Mesodermal cell (in vitro differentiated cells): ENCODE results near the gene VEGFA.

Source experiments
- H3K27ac ChIP-seq: 2 replicates; pipeline ENCODE4 v1.7.0; 2013; ENCODE audit warnings: mild to moderate bottlenecking, low read depth, low read length, moderate library complexity; ENCODE audit not compliant: severe bottlenecking
- H3K36me3 ChIP-seq: 2 replicates; pipeline ENCODE4 v1.7.1; 2013; ENCODE audit warnings: mild to moderate bottlenecking, low read length, moderate library complexity; ENCODE audit not compliant: control insufficient read depth, insufficient read depth
- H3K4me1 ChIP-seq: one replicate; pipeline ENCODE4 v1.7.1; 2013; ENCODE audit warnings: mild to moderate bottlenecking, low read length; ENCODE audit not compliant: insufficient read depth, control insufficient read depth, poor library complexity, severe bottlenecking
- H3K4me3 ChIP-seq: 2 replicates; pipeline ENCODE4 v1.7.0; 2013; ENCODE audit warnings: low read length, control low read depth, mild to moderate bottlenecking; ENCODE audit not compliant: insufficient read depth, poor library complexity, severe bottlenecking; ENCODE audit errors: extremely low read depth
- H3K9me3 ChIP-seq: 2 replicates; pipeline ENCODE4 v1.7.1; 2013; ENCODE audit warnings: mild to moderate bottlenecking, low read length, moderate library complexity; ENCODE audit not compliant: control insufficient read depth
- WGBS, 2 experiments: methylation state at CpG; one replicate each; pipeline ENCODE4 v1.1.5; 2013; ENCODE audit warnings: missing lambda C conversion rate in 2 of 2; ENCODE audit not compliant: insufficient coverage in 2 of 2; 5-methylcytosine and 5-hydroxymethylcytosine counted together

The VEGFA gene

DNA sequence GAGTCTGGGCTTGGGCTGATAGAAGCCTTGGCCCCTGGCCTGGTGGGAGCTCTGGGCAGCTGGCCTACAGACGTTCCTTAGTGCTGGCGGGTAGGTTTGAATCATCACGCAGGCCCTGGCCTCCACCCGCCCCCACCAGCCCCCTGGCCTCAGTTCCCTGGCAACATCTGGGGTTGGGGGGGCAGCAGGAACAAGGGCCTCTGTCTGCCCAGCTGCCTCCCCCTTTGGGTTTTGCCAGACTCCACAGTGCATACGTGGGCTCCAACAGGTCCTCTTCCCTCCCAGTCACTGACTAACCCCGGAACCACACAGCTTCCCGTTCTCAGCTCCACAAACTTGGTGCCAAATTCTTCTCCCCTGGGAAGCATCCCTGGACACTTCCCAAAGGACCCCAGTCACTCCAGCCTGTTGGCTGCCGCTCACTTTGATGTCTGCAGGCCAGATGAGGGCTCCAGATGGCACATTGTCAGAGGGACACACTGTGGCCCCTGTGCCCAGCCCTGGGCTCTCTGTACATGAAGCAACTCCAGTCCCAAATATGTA, 957 bp upstream of the VEGFA start:
- WGBS, 2 experiments, result 79 to 100% methylated on average over 1 to 6 of the region's 8 CpGs
- Histone ChIP-seq H3K36me3 (no peaks in the 10 kb centered on the region), H3K27ac (no peak overlapping the region), H3K4me3 (no peak overlapping the region), H3K4me1 (peaks cover 14% of the 10 kb centered on the region), H3K9me3 (no peaks in the 10 kb centered on the region)

DNA sequence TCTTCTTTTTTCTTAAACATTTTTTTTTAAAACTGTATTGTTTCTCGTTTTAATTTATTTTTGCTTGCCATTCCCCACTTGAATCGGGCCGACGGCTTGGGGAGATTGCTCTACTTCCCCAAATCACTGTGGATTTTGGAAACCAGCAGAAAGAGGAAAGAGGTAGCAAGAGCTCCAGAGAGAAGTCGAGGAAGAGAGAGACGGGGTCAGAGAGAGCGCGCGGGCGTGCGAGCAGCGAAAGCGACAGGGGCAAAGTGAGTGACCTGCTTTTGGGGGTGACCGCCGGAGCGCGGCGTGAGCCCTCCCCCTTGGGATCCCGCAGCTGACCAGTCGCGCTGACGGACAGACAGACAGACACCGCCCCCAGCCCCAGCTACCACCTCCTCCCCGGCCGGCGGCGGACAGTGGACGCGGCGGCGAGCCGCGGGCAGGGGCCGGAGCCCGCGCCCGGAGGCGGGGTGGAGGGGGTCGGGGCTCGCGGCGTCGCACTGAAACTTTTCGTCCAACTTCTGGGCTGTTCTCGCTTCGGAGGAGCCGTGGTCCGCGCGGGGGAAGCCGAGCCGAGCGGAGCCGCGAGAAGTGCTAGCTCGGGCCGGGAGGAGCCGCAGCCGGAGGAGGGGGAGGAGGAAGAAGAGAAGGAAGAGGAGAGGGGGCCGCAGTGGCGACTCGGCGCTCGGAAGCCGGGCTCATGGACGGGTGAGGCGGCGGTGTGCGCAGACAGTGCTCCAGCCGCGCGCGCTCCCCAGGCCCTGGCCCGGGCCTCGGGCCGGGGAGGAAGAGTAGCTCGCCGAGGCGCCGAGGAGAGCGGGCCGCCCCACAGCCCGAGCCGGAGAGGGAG, 580 bp downstream of the VEGFA start:
- H3K4me3 ChIP-seq, result peak overlapping the region; percentile 96
- no peaks in the 10 kb centered on the region for H3K36me3 ChIP-seq
- H3K9me3 ChIP-seq, result no peaks in the 10 kb centered on the region
- 0 to 1% methylated on average over 60 to 72 of the region's 84 CpGs for WGBS, 2 experiments
- H3K4me1 ChIP-seq, result peaks cover 28% of the 10 kb centered on the region
- H3K27ac ChIP-seq, result peak overlapping the region; percentile 70

DNA sequence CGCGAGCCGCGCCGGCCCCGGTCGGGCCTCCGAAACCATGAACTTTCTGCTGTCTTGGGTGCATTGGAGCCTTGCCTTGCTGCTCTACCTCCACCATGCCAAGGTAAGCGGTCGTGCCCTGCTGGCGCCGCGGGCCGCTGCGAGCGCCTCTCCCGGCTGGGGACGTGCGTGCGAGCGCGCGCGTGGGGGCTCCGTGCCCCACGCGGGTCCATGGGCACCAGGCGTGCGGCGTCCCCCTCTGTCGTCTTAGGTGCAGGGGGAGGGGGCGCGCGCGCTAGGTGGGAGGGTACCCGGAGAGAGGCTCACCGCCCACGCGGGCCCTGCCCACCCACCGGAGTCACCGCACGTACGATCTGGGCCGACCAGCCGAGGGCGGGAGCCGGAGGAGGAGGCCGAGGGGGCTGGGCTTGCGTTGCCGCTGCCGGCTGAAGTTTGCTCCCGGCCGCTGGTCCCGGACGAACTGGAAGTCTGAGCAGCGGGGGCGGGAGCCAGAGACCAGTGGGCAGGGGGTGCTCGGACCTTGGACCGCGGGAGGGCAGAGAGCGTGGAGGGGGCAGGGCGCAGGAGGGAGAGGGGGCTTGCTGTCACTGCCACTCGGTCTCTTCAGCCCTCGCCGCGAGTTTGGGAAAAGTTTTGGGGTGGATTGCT, 1.3 kb downstream of the VEGFA start:
- H3K36me3 ChIP-seq, result peaks cover 6% of the 10 kb centered on the region
- H3K4me3 ChIP-seq, result peak overlapping the region; percentile 96
- no peak overlapping the region for H3K27ac ChIP-seq
- H3K9me3 ChIP-seq, result no peaks in the 10 kb centered on the region
- H3K4me1 ChIP-seq, result peaks cover 31% of the 10 kb centered on the region
- WGBS, 2 experiments, result 1% methylated on average over 44 to 64 of the region's 66 CpGs

DNA sequence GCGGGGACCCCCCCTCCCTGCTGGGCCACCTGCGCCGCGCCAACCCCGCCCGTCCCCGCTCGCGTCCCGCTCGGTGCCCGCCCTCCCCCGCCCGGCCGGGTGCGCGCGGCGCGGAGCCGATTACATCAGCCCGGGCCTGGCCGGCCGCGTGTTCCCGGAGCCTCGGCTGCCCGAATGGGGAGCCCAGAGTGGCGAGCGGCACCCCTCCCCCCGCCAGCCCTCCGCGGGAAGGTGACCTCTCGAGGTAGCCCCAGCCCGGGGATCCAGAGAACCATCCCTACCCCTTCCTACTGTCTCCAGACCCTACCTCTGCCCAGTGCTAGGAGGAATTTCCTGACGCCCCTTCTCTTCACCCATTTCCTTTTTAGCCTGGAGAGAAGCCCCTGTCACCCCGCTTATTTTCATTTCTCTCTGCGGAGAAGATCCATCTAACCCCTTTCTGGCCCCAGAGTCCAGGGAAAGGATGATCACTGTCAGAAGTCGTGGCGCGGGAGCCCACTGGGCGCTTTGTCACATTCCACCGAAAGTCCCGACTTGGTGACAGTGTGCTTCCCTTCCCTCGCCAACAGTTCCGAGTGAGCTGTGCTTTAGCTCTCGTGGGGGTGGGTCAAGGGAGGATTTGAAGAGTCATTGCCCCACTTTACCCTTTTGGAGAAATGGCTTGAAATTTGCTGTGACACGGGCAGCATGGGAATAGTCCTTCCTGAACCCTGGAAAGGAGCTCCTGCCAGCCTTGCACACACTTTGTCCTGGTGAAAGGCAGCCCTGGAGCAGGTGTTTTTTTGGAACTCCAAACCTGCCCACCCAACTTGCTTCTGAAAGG, 2.1 kb downstream of the VEGFA start:
- H3K36me3 ChIP-seq, result peaks cover 14% of the 10 kb centered on the region
- H3K27ac ChIP-seq, result peak overlapping the region; percentile 66
- peaks cover 31% of the 10 kb centered on the region for H3K4me1 ChIP-seq
- peak overlapping the region; percentile 96 for H3K4me3 ChIP-seq
- H3K9me3 ChIP-seq, result no peaks in the 10 kb centered on the region
- 2 to 3% methylated on average over 18 to 32 of the region's 48 CpGs for WGBS, 2 experiments

DNA sequence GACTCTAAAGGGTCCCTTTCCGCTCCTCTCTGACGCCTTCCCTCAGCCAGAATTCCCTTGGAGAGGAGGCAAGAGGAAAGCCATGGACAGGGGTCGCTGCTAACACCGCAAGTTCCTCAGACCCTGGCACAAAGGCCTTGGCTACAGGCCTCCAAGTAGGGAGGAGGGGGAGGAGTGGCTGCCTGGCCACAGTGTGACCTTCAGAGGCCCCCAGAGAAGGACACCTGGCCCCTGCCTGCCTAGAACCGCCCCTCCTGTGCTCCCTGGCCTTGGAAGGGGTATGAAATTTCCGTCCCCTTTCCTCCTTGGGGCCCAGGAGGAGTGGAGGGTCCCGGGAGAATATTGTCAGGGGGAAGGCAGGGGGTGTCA, 2.7 kb downstream of the VEGFA start:
- WGBS, 2 experiments, result 0 to 13% methylated on average over 1 to 3 of the region's 7 CpGs
- no peak overlapping the region for H3K27ac ChIP-seq
- peak overlapping the region; percentile 96 for H3K4me3 ChIP-seq
- no peaks in the 10 kb centered on the region for H3K9me3 ChIP-seq
- H3K4me1 ChIP-seq, result peaks cover 31% of the 10 kb centered on the region
- peaks cover 20% of the 10 kb centered on the region for H3K36me3 ChIP-seq

DNA sequence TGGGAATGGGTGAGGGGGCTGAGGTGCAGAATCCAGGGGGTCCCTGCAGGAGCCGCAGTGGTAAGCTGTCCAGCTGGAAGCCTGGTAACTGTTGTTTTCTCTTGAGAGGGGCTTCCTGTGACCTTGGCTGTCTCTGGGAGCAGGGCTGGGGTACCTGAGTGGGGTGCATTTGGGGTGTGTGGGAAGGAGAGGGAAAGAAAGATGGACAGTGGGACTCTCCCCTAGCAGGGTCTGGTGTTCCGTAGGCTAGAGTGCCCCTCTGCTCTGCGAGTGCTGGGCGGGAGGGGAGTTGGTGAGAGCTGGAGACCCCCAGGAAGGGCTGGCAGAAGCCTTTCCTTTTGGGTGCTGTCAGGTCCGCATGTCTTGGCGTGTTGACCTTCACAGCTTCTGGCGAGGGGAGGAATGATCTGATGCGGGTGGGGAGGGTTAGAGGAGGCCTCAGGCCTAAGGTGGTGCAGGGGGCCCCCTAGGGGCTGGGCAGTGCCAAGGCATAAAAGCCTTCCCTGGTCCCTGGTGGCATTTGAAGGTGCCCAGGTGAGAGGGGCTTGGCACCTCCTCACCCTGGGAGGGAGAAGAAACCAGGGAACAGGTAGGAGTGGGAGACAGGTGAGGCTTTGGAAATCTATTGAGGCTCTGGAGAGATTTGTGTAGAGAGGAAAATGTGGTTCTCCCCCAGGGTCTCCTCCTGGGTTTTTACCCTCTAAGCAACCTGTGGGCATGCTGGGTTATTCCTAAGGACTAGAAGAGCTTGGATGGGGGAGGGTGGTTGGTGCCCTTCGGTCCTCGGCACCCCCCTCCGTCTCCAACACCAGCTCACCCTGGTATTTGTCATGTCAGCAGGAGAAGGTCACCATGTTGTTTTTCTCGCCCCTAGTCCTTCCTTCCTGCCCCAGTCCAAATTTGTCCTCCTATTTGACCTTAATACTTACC, 3.3 kb downstream of the VEGFA start:
- WGBS, 2 experiments, result 67 to 72% methylated on average over 9 to 11 of the region's 12 CpGs
- Histone ChIP-seq H3K36me3 (peaks cover 26% of the 10 kb centered on the region), H3K4me1 (peaks cover 31% of the 10 kb centered on the region), H3K4me3 (peak overlapping the region; percentile 96), H3K9me3 (no peaks in the 10 kb centered on the region), H3K27ac (no peak overlapping the region)

DNA sequence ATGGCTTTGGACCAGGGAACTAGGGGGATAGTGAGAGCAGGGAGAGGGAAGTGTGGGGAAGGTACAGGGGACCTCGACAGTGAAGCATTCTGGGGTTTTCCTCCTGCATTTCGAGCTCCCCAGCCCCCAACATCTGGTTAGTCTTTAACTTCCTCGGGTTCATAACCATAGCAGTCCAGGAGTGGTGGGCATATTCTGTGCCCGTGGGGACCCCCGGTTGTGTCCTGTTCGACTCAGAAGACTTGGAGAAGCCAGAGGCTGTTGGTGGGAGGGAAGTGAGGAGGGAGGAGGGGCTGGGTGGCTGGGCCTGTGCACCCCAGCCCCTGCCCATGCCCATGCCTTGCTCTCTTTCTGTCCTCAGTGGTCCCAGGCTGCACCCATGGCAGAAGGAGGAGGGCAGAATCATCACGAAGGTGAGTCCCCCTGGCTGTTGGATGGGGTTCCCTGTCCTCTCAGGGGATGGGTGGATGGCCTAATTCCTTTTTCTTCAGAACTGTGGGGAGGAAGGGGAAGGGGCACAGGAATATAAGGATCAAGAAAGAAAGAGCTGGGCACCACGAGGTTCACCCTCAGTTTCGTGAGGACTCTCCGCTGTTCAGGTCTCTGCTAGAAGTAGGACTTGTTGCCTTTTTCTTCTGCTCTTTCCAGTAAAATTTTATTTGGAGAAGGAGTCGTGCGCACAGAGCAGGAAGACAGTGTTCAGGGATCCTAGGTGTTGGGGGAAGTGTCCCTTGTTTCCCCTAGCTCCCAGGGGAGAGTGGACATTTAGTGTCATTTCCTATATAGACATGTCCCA, 4.2 kb downstream of the VEGFA start:
- H3K4me1 ChIP-seq, result peaks cover 31% of the 10 kb centered on the region
- H3K36me3 ChIP-seq, result peaks cover 35% of the 10 kb centered on the region
- no peak overlapping the region for H3K4me3 ChIP-seq
- WGBS, 2 experiments, result 76 to 92% methylated on average over 3 to 10 of the region's 12 CpGs
- no peaks in the 10 kb centered on the region for H3K9me3 ChIP-seq
- no peak overlapping the region for H3K27ac ChIP-seq

DNA sequence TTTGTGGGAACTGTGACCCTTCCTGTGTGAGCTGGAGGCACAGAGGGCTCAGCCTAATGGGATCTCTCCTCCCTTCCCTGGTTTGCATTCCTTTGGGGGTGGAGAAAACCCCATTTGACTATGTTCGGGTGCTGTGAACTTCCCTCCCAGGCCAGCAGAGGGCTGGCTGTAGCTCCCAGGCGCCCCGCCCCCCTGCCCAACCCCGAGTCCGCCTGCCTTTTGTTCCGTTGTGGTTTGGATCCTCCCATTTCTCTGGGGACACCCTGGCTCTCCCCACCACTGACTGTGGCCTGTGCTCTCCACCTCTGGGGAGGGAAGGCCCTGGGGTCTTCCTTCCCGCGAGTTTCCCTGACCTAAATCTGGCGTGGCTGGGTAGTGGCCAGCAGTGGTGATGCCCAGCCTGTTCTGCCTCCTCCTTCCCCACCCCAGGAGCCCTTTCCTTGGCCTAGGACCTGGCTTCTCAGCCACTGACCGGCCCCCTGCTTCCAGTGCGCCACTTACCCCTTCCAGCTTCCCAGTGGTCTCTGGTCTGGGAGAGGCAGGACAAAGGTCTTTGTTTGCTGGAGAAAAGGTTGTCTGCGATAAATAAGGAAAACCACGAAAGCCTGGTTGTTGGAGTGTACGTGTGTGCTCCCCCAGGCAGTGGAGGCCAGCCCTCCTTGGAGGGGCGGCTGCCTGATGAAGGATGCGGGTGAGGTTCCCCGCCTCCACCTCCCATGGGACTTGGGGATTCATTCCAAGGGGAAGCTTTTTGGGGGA, 4.9 kb downstream of the VEGFA start:
- no peak overlapping the region for H3K4me3 ChIP-seq
- H3K4me1 ChIP-seq, result peaks cover 31% of the 10 kb centered on the region
- H3K36me3 ChIP-seq, result peaks cover 41% of the 10 kb centered on the region
- 43 to 46% methylated on average over 11 to 12 of the region's 17 CpGs for WGBS, 2 experiments
- no peaks in the 10 kb centered on the region for H3K9me3 ChIP-seq
- peak overlapping the region; percentile 60 for H3K27ac ChIP-seq

DNA sequence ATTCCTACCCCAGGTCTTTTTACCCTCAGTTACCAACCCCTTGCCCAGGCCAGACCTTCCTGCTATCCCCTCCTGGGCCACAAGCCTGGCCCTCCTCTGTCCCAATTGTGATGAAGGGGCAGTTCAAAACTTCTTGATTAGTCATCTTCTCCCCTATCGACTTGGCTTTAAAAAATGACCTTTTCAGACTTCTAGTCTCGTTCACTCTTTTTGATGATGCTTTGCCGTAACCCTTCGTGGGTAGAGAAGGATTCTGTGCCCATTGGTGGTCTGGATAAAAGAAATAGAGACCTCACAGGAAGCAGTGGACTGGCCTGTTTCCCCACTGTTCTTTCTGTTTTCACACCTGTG, 5.5 kb downstream of the VEGFA start:
- H3K36me3 ChIP-seq, result peaks cover 47% of the 10 kb centered on the region
- 89 to 93% methylated on average over 3 to 4 of the region's 4 CpGs for WGBS, 2 experiments
- H3K27ac ChIP-seq, result no peak overlapping the region

More for the DNA sequence above, 5.5 kb downstream of the VEGFA start:
- H3K4me3 ChIP-seq, result no peak overlapping the region
- H3K9me3 ChIP-seq, result no peaks in the 10 kb centered on the region
- H3K4me1 ChIP-seq, result peaks cover 31% of the 10 kb centered on the region
